Measurements from ENCODE around the gene SDK1.

The SDK1 gene

GRCh38 chr7:4143511-4144171, 842.6 kb downstream of the SDK1 start:
- no peak overlapping the region for H3K4me3 ChIP-seq (ENCODE audit: low read length)
- no peaks in the 10 kb centered on the region for H3F3A ChIP-seq (ENCODE audit: control insufficient read depth, insufficient read depth)
- TF ChIP-seq EZH2phosphoT487 (IDR thresholded peaks at IDR 0.05; ENCODE audit: borderline replicate concordance, low read length), result no peak
- TF ChIP-seq CTCF (IDR thresholded peaks at IDR 0.05; ENCODE audit: low read depth, low read length, poor library complexity, severe bottlenecking), result no peak
- no peaks in the 10 kb centered on the region for H3K9me2 ChIP-seq (replicated peaks; ENCODE audit: control insufficient read depth, low read length)
- no peaks in the 10 kb centered on the region for H3K36me3 ChIP-seq (ENCODE audit: control insufficient read depth, low read length)
- H3K4me1 ChIP-seq (ENCODE audit: control insufficient read depth, low read length), result no peaks in the 10 kb centered on the region
- no peak overlapping the region for H3K27ac ChIP-seq (ENCODE audit: low read depth, low read length)
- H3K4me2 ChIP-seq (ENCODE audit: low read length), result no peak overlapping the region
- no peaks in the 10 kb centered on the region for H4K20me1 ChIP-seq (ENCODE audit: control insufficient read depth, insufficient read depth, low read depth, low read length)
- peaks cover 26% of the 10 kb centered on the region; the same call in 1 of the 2 replicates for H3K9me3 ChIP-seq (ENCODE audit: control insufficient read depth, insufficient read depth, low read length)
- no peaks in the 10 kb centered on the region for H3K79me2 ChIP-seq (ENCODE audit: control insufficient read depth, low read length)
- no peaks in the 10 kb centered on the region for H3K27me3 ChIP-seq (ENCODE audit: control insufficient read depth, low read length)

- H3K27me3 ChIP-seq (ENCODE audit: control insufficient read depth, low read length), result no peaks in the 10 kb centered on the region
- H3K9me3 ChIP-seq (ENCODE audit: control insufficient read depth, insufficient read depth, low read length), result peaks cover 26% of the 10 kb centered on the region; the same call in 1 of the 2 replicates
- H3K4me2 ChIP-seq (ENCODE audit: low read length), result no peak overlapping the region
- H3F3A ChIP-seq (ENCODE audit: control insufficient read depth, insufficient read depth), result no peaks in the 10 kb centered on the region
- H4K20me1 ChIP-seq (ENCODE audit: control insufficient read depth, insufficient read depth, low read depth, low read length), result no peaks in the 10 kb centered on the region
- no peaks in the 10 kb centered on the region for H3K4me1 ChIP-seq (ENCODE audit: control insufficient read depth, low read length)
- H3K4me3 ChIP-seq (ENCODE audit: low read length), result no peak overlapping the region
- no peaks in the 10 kb centered on the region for H3K9me2 ChIP-seq (replicated peaks; ENCODE audit: control insufficient read depth, low read length)
- no peak overlapping the region for H3K27ac ChIP-seq (ENCODE audit: low read depth, low read length)
- no peaks in the 10 kb centered on the region for H3K79me2 ChIP-seq (ENCODE audit: control insufficient read depth, low read length)
- H3K36me3 ChIP-seq (ENCODE audit: control insufficient read depth, low read length), result no peaks in the 10 kb centered on the region
- no peak for TF ChIP-seq CTCF (IDR thresholded peaks at IDR 0.05; ENCODE audit: low read depth, low read length, poor library complexity, severe bottlenecking)
Measured at GRCh38 chr7:4144172-4144701, 843.2 kb downstream of the SDK1 start.

GRCh38 chr7:4144811-4145510, 843.9 kb downstream of the SDK1 start:
- Histone ChIP-seq H3K27ac (ENCODE audit: low read depth, low read length) (no peak overlapping the region), H3K9me2 (replicated peaks; ENCODE audit: control insufficient read depth, low read length) (no peaks in the 10 kb centered on the region), H3K27me3 (ENCODE audit: control insufficient read depth, low read length) (no peaks in the 10 kb centered on the region), H3K79me2 (ENCODE audit: control insufficient read depth, low read length) (no peaks in the 10 kb centered on the region), H3F3A (ENCODE audit: control insufficient read depth, insufficient read depth) (no peaks in the 10 kb centered on the region), H3K4me3 (ENCODE audit: low read length) (no peak overlapping the region), H3K36me3 (ENCODE audit: control insufficient read depth, low read length) (no peaks in the 10 kb centered on the region), H3K9me3 (ENCODE audit: control insufficient read depth, insufficient read depth, low read length) (peaks cover 31% of the 10 kb centered on the region; the same call in 1 of the 2 replicates), H3K4me2 (ENCODE audit: low read length) (no peak overlapping the region), H3K4me1 (ENCODE audit: control insufficient read depth, low read length) (no peaks in the 10 kb centered on the region), H4K20me1 (ENCODE audit: control insufficient read depth, insufficient read depth, low read depth, low read length) (no peaks in the 10 kb centered on the region)
- no peak for TF ChIP-seq EZH2phosphoT487 (IDR thresholded peaks at IDR 0.05; ENCODE audit: borderline replicate concordance, low read length)
- TF ChIP-seq CTCF (IDR thresholded peaks at IDR 0.05; ENCODE audit: low read depth, low read length, poor library complexity, severe bottlenecking), result no peak

All from DOHH2 (cell line).